Psoas muscle (tissue), 8 donors: ENCODE data around the gene MCTP2. TPM values are rescaled to one million over a fixed set of nuclear protein-coding genes. Genes with fewer than 3 reads are reported as not detected.

Source experiments
- ATAC-seq, 4 donors: fragments of 200-7000 bp; cut with Tn5 transposase; one replicate each; pipeline ENCODE4 v1.9.1; 2020; ENCODE audit warnings: moderate library complexity in 3 of 4, mild to moderate bottlenecking in 2 of 4
- DNase-seq, 2 donors: peaks; one replicate each; pipeline ENCODE4 v3.0.0-alpha.2; 2020
- H3K27ac ChIP-seq: fragments of 200-600 bp; one replicate; pipeline ENCODE4 v1.8.0; 2022
- H3K27me3 ChIP-seq, 3 donors: fragments of 200-600 bp in 1 of 3; one replicate each; pipeline versions ENCODE4 v1.6.1 to v1.8.0; 2013 to 2022; ENCODE audit warnings: low read length in 2 of 3, mild to moderate bottlenecking in 2 of 3, moderate library complexity in 1 of 3; ENCODE audit not compliant: insufficient read depth in 3 of 3
- H3K36me3 ChIP-seq, 2 donors: fragments of 200-600 bp in 1 of 2; one replicate each; pipeline versions ENCODE4 v1.6.1 to v1.8.0; 2013 to 2022; ENCODE audit warnings: low read depth in 1 of 2, mild to moderate bottlenecking in 1 of 2, moderate library complexity in 1 of 2; ENCODE audit not compliant: insufficient read depth in 1 of 2
- H3K4me1 ChIP-seq: fragments of 200-600 bp; one replicate; pipeline ENCODE4 v1.8.0; 2022
- H3K4me3 ChIP-seq: fragments of 200-600 bp; one replicate; pipeline ENCODE4 v1.8.0; 2022; ENCODE audit warnings: mild to moderate bottlenecking
- H3K9me3 ChIP-seq: fragments of 200-600 bp; one replicate; pipeline ENCODE4 v1.8.0; 2022
- CTCF ChIP-seq: fragments of 200-600 bp; IDR thresholded peaks from one replicate; pipeline ENCODE4 v1.8.0; 2022; ENCODE audit warnings: antibody characterized with exemption
- WGBS, 3 donors: extraction: QIAGEN DNeasy Blood & Tissue Kit; methylation state at CpG; one replicate each; pipeline versions ENCODE4 v1.1.6 to v1.1.7; 2013; 5-methylcytosine and 5-hydroxymethylcytosine counted together
- intact Hi-C, 2 donors: fragments of 100-400 bp; cut with DNase I; formaldehyde crosslinking; loops; one replicate each; pipeline versions ENCODE4 v1.11.0 to v1.14.2; 2022
- polyA plus RNA-seq, 3 donors: library from polyadenylated mRNA; stranded (reverse); fragments of 200-250 nt; gene quantifications; one replicate each; pipeline ENCODE4 v1.2.3, GENCODE V29; 2013
- total RNA-seq, 4 donors: library from RNA; stranded (reverse); fragmentation: NEBNext Ultra II Directional in 2 of 4; extraction: Animal tissue kit (Norgen Biotek cat#: 25700) in 2 of 4; gene quantifications; one replicate each; pipeline versions ENCODE4 v1.2.1 to v1.2.4, GENCODE V29; 2021 to 2023
- donor health status: healthy with polysubstance abuse.
- donor health status: DM: no; HTN: no; CAD: no; lungs with moderate emphysema.
- donor health status: Bipolar disorder and iron deficiency.
- donor health status: healthy.
- donor health status: DM: yes; HTN: yes; CAD: no.
- donor health status: DM: no; HTN: no; CAD: no.
- donor health status: DM: no; HTN: no; CAD: no.
- donor health status: DM: yes; HTN: yes; CAD: no.

The MCTP2 gene
- total and polyA plus RNA-seq, 7 donors: 0.01 to 1.1 (median 0.33) TPM; not detected in 1

GRCh38 chr15:94494732-94495131 lies 263.4 kb downstream of the MCTP2 start:
- Histone ChIP-seq H3K9me3 (no peaks in the 10 kb centered on the region), H3K27me3 (no peaks in the 10 kb centered on the region), H3K4me3 (no peak overlapping the region), H3K4me1 (no peaks in the 10 kb centered on the region), H3K36me3 (no peaks in the 10 kb centered on the region), H3K27ac (no peak overlapping the region)
- intact Hi-C loops: no loop called here
- WGBS, 3 donors: 72 to 81% (median 75%) methylated on average over 4 of the region's 4 CpGs
- DNase-seq: no peak
- no peak for TF ChIP-seq CTCF
- ATAC-seq: no peak

- DNase-seq (no peak), ATAC-seq (no peak)
- no peak overlapping the region for H3K4me3 ChIP-seq
- no peak overlapping the region for H3K27ac ChIP-seq
- H3K36me3 ChIP-seq: no peaks in the 10 kb centered on the region
- no peaks in the 10 kb centered on the region for H3K4me1 ChIP-seq
- no peak for TF ChIP-seq CTCF
- no peaks in the 10 kb centered on the region for H3K27me3 ChIP-seq
- 46 to 47% (median 47%) methylated on average over 2 of the region's 2 CpGs for WGBS, 3 donors
- intact Hi-C loops: no loop called here
- peaks cover 6% of the 10 kb centered on the region for H3K9me3 ChIP-seq
Observed at GRCh38 chr15:94503293-94503692, 271.9 kb downstream of the MCTP2 start.

GRCh38 chr15:94509259-94509658 lies 277.9 kb downstream of the MCTP2 start:
- ATAC-seq: no peak
- 74 to 75% (median 74%) methylated on average over 1 of the region's 1 CpG for WGBS, 3 donors
- intact Hi-C loops: no loop called here

GRCh38 chr15:94522125-94522524 lies 290.8 kb downstream of the MCTP2 start:
- Histone ChIP-seq H3K27ac (no peak overlapping the region), H3K36me3 (no peaks in the 10 kb centered on the region), H3K27me3 (no peaks in the 10 kb centered on the region), H3K9me3 (peaks cover 2% of the 10 kb centered on the region), H3K4me1 (no peaks in the 10 kb centered on the region), H3K4me3 (no peak overlapping the region)
- no peak for DNase-seq
- 92 to 97% (median 95%) methylated on average over 3 of the region's 3 CpGs for WGBS, 3 donors
- ATAC-seq: no peak
- no peak for TF ChIP-seq CTCF
- intact Hi-C loops: no loop called here

More at GRCh38 chr15:94509259-94509658, 277.9 kb downstream of the MCTP2 start:
- Histone ChIP-seq H3K27ac (no peak overlapping the region), H3K27me3 (no peaks in the 10 kb centered on the region), H3K36me3 (no peaks in the 10 kb centered on the region), H3K4me1 (no peaks in the 10 kb centered on the region), H3K4me3 (no peak overlapping the region), H3K9me3 (peaks cover 6% of the 10 kb centered on the region)
- DNase-seq: no peak
- TF ChIP-seq CTCF: no peak

GRCh38 chr15:94523873-94524272 lies 292.5 kb downstream of the MCTP2 start:
- H3K4me3 ChIP-seq: no peak overlapping the region
- no peak for TF ChIP-seq CTCF
- no peak for DNase-seq
- no peaks in the 10 kb centered on the region for H3K4me1 ChIP-seq
- 63 to 71% (median 64%) methylated on average over 11 of the region's 11 CpGs for WGBS, 3 donors
- H3K27me3 ChIP-seq: no peaks in the 10 kb centered on the region
- no peak for ATAC-seq
- intact Hi-C loops: no loop called here
- no peak overlapping the region for H3K27ac ChIP-seq
- H3K36me3 ChIP-seq: no peaks in the 10 kb centered on the region
- H3K9me3 ChIP-seq: no peaks in the 10 kb centered on the region
